Activated naive CD4-positive, alpha-beta T cell treated with anti-CD3 and anti-CD28 coated beads, Interleukin-2, amount 10 ng/mL, durations not matched to agents 5 hours and 36 hours (primary cell): ENCODE measurements around the gene TEX50. TPM values are rescaled to one million over a fixed set of nuclear protein-coding genes. Genes with fewer than 3 reads are reported as not detected.

Experiments
- total RNA-seq, 2 experiments: library from RNA; stranded (reverse); gene quantifications; one replicate each; pipeline ENCODE4 v1.2.3, GENCODE V29; 2021

The TEX50 gene, protein sequence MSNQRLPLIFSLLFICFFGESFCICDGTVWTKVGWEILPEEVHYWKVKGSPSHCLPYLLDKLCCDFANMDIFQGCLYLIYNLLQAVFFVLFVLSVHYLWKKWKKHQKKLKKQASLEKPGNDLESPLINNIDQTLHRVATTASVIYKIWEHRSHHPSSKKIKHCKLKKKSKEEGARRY
- total RNA-seq = not detected

DNA sequence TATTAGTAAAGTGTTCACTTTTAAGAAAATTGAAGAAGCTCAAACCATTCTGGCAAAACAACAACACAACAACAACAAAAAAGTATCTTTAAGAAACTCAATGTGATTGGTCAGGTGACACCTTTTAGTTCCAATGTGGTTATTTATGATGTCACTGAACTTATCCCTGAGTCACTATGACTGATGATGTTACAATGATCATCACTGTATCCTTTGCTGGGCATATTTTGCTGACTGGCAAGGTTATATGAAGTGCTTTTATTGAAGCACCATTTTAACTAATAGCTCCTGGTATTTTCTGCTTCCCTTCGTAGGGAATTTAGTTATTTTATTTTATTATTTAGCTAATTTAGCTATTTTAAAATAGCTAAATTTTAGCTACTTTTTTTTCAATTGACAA, at the start of gene TEX50:
Gene TEX50, plus strand, starts transcription at position 223 of the 400 bp plus-strand sequence. CDS start 184 bp downstream, outside the sequence.

DNA sequence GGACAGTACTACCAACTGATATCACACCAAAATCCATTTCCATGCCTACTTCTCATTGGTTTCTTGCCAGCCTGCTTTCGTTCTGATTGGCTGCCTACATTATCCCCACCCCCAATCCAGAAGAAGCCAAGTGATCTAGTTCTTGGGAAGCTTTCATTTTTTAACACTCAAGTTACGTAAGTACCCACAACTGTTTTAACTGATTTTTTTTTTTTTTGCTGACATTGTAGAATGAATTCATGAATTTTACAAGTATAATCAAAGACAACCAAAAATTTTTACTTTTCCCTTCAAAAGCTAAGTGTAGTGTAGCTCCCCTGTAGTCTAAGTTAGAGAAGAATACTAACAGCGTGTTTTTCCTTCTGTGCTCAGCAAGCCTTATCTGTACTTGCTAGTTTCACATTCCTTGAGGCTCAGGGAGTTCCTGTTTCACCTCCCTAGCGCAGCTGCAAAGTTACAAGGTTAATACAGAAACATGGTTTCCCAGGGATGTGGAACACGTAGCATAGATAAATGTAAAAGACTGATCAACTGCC, 32.0 kb upstream of the TEX50 start, which contains the start of gene SLC9C2:
Gene SLC9C2, minus strand, starts transcription at position 17 of the 536 bp plus-strand sequence. CDS start 1,296 bp downstream, outside the sequence.

DNA sequence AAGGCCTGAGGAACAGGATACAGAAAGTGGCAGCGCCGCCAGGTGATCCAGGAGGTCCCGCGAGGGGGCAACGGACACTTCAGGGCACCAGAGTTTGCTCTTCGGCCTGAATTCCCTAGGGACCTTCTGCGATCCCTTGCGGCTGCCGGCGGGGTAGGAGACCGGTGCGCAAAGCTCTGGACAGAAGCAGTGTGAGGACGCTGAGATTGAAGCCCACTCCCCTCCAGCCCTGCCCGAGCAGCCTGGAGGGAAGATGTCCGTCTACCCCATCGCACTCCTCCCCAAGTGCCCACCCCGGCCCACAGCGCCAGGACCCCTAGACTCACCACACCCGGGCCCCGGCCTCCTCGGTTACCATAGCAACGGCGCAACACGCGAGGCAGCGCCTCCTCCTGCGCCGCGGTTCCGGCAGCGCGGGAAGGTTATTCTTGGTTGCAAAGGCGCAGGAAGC, 34.4 kb downstream of the TEX50 start, which contains the start of gene ANKRD45:
Gene ANKRD45, minus strand, starts transcription at position 361 of the 451 bp plus-strand sequence. CDS start 10,433 bp downstream, outside the sequence.

Other genes with a start within 250 kb of the TEX50 start
- 100 to 1,000 TPM; 125 to 132 TPM for gene PRDX6, start 158.0 kb upstream of the TEX50 start, total RNA-seq
- gene SLC9C2, start 32.3 kb upstream of the TEX50 start, total RNA-seq = not detected
- not detected for gene ANKRD45, start 34.5 kb downstream of the TEX50 start, total RNA-seq
- gene KLHL20, start 79.6 kb downstream of the TEX50 start, total RNA-seq = 10 to 100 TPM; 20.3 to 21.1 TPM
- 10 to 100 TPM; 19.8 to 21.4 TPM for gene DARS2, start 189.3 kb downstream of the TEX50 start, total RNA-seq
- gene CENPL, start 189.5 kb downstream of the TEX50 start, total RNA-seq = 10 to 100 TPM; 22.1 to 22.4 TPM
- gene GAS5, start 232.7 kb downstream of the TEX50 start, total RNA-seq = 100 to 1,000 TPM; 488 to 496 TPM
- gene ZBTB37, start 233.0 kb downstream of the TEX50 start, total RNA-seq = 10 to 100 TPM; 11.0 to 13.0 TPM